Left renal cortex interstitium (tissue), 4 donors: ENCODE measurements around the gene KIF20B. TPM values are rescaled to one million over a fixed set of nuclear protein-coding genes. Genes with fewer than 3 reads are reported as not detected.
"Not testable (repeated sequence)": the region's sequence is repeated elsewhere in the genome, so short reads cannot be mapped to it uniquely, and the experiment has no call there.

Experiments used
- DNase-seq, 4 donors: peaks; one replicate each; pipeline ENCODE4 v3.0.0-alpha.2; 2013; ENCODE audit warnings: low read depth in 4 of 4, low spot score in 2 of 4, missing footprints in 1 of 4
- polyA plus RNA-seq, 4 donors: library from polyadenylated mRNA; unstranded; fragments of 120-200 nt; gene quantifications; one replicate each; pipeline ENCODE4 v1.2.1, GENCODE V29; 2013; ENCODE audit not compliant: insufficient read length in 4 of 4

The KIF20B gene
- polyA plus RNA-seq, 4 donors = 14.2 to 18.6 (median 15.7) TPM

GRCh38 chr10:89763671-89764070, 62.3 kb downstream of the KIF20B start:
- DNase-seq = not testable (repeated sequence)

- DNase-seq = no peak
Measured at GRCh38 chr10:89771684-89772083, 70.3 kb downstream of the KIF20B start.

DNA sequence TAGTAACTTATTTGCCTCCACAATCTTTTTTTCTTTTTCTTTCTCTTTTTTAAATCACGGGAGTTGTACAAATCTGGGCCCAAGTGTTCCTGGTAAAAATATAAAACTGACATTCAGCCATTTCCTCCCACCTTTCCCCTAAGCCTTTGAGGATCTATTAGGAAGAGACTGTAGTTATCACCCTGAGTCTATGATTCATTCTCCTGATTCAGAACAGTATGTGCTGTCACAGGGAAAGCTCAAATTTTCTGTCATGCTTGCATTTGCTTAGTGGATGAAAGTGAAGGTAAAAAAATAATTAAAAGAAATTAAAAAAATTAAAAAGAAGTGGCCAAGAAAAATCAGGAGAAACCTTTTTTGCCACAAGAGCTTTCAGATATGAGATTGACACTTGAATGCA, 71.7 kb downstream of the KIF20B start:
- no peak for DNase-seq

DNA sequence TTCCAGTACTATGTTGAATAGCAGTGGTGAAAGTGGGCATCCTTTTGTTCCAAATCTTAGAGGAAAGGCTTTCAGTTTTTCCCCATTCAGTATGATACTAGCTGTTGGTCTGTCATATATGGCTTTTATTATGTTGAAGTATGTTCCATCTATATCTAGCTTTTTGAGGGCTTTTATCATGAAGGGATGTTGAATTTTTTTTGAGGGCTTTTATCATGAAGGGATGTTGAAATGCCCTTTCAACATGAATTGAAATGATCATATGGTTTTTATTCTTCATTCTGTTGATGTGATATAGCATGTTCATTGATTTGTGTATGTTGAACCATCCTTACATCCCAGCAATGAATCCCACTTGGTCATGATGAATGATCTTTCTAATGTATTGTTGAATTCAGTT, 75.3 kb downstream of the KIF20B start:
- DNase-seq = no peak

GRCh38 chr10:89782470-89782869, 81.1 kb downstream of the KIF20B start:
- DNase-seq = no peak

- DNase-seq = no peak
Measured at GRCh38 chr10:89783406-89783805, 82.0 kb downstream of the KIF20B start.

GRCh38 chr10:89785095-89785494, 83.7 kb downstream of the KIF20B start:
- DNase-seq = no peak

- no peak for DNase-seq
Measured at GRCh38 chr10:89789188-89789877, 87.9 kb downstream of the KIF20B start.

GRCh38 chr10:89792187-89792586, 90.8 kb downstream of the KIF20B start:
- DNase-seq = no peak

DNA sequence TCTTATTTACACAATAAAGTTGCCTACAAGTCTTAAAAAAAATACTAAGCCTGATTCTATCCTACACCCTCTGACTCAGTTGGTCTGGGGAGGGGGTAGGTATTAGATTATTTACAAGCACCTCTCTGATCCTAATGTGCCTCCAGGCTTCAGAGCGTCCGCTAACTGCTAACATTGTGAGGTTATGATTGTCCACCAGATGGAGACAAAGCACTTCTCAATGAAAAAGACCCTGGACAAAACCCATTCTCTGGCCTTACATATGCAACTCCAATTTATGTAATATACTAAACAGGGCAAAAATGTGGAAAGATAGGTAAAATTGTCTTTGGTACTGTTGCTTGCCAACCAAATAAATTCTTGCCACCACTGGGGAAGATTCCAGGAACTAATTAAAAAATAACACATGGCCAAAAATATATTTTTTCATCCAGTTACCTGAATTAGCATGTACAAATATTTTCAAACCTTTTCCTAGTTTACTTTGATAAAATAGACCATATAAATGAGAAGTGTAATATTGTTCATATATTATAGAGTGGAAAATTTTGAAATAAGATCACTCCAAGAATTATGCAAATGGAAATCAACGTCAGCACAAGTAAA, 92.4 kb downstream of the KIF20B start:
- peak; percentile 37 to 66 (median 42) for DNase-seq

DNA sequence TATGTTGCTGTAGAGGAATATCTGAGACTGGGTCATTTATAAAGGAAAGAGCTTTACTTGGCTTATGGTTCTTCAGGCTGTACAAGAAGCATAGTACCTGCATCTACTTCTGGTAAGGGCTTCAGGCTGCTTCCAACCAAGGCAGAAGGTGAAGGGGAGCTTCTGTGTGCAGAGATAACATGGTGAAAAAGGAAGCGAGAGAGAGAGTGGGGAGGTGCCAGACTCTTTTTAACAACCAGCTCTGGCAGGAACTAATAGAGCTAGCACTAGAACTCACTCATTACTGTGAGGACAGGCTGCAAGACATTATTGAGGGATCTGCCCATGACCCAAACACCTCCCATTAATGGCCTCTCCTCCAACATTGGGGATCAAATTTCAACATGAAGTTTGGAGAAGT, 94.5 kb downstream of the KIF20B start:
- no peak for DNase-seq

DNA sequence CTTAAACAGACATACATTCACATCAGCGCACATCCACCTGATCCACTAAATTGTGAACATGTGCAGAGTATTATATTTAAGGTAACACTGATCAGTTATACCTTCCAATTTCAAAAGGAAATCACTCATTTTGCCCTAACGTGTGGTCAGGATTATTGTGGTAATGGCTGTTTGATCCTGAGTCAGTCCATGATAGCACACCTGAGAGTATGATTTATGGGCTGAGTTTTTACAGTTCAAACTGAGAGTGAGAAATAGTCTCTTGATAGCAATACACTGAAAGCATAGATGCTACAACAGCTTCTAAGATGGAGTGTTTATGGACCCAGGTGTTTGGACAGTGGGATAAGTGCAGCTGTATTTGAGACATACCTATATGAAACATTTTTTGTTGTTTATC, 96.7 kb downstream of the KIF20B start:
- no peak for DNase-seq

DNA sequence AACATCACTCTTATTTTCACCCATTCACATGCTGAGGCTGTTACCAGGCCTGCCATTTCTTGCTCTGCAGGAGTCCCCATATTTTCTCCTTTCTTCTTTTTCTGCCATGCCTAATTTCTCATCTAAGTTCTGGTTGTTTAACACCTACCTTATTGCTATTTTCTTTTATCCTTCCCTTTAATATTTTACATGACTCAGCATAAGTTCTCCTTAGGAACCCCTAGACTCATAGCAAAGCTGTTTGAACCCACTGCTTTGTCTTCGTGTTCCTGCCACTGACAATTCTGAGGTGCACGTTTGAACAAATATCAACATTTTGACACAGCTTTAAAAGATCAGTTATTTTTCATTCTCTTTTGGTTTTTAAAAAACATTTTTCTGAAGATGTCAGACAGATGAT, 98.2 kb downstream of the KIF20B start:
- DNase-seq = no peak

- DNase-seq = no peak
Measured at GRCh38 chr10:89805599-89806013, 104.2 kb downstream of the KIF20B start.

DNA sequence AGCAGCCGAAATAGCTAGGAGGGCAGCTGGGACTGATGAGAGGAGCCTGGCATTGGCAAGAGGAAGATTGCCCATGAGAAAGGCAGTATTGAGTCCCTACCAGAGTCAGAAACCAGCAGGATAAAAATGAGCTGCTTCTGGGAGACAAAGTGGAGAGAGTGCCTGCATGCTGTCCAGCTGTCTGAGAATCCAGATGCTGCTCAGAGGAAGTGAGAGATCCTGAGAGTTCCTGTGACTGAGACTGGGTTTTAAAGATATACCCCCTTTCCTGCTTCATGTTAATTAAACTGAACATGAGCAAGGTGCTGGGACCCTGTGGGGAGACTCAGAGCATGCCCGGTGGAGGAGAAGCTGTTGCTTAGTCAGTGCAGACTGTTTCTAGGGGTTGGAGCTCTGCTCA, 107.5 kb downstream of the KIF20B start:
- no peak for DNase-seq

DNA sequence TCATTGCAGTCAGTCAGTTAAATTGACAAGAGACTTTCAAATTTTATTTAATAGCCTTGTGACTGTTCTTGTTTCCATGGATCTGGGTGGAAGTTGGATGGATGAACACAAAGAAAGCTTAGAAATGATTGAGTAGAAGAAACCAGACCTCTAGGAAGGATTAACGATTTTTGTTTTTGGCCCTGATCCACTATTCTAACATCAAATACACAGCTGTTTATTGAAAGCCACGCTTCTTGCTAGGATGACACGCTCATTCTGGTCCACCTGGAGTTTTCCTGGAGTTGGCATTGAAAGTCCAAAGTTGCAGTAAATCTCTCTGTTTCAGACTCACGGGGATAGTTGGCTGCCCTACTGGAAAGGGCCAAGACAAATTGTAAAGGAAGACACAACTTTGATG, 108.4 kb downstream of the KIF20B start:
- DNase-seq = no peak

DNA sequence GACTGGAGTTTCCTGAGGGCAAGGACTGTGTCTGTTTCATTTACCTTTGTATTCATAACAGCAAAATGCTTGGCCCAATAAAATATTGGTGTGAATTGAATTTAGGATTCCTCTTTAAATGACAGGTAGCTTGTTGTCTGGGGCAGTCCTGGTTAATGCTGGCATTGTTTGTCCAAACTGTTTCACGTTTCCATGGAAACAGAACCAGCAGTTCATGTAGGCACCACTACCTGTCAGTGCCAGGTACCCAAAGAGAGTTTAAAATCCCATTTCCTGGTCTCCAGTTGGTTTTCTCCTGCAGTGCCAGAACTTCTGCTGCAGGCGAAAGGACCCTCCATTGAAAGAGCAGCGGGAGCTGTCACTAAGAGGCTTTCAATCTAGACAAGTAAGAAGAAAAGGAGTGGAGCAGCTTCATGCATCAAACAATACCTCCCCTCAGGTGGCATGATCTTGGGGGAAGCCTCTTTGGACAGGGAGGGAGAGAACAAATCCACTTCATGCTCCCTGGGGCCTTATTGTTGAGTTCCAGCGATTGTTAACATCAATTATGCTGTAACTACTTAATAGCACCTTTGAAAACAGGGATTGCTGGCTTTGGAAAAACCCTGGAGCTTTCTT, 109.6 kb downstream of the KIF20B start:
- DNase-seq = no peak

GRCh38 chr10:89813546-89813945, 112.2 kb downstream of the KIF20B start:
- DNase-seq = no peak

- DNase-seq = no peak
Measured at GRCh38 chr10:89814278-89814677, 112.9 kb downstream of the KIF20B start.

- DNase-seq = no peak
Measured at GRCh38 chr10:89815049-89815853, 113.9 kb downstream of the KIF20B start.

- DNase-seq = not testable (repeated sequence)
Measured at GRCh38 chr10:89819008-89819407, 117.6 kb downstream of the KIF20B start.
